Cardiac muscle cell (in vitro differentiated cells and primary cell): Measurements from ENCODE around the gene MGLL. TPM values are rescaled to one million over a fixed set of nuclear protein-coding genes. Genes with fewer than 3 reads are reported as not detected.
A peak's percentile ranks its signal among the peaks of the same experiment; 100 is the strongest.

Experiments used
- DNase-seq, 2 donors: peaks; one replicate each; pipeline versions ENCODE4 v3.0.0 to v3.0.0-alpha.2; 2010 to 2017; ENCODE audit warnings: low read depth in 1 of 2, low spot score in 1 of 2
- H3K27ac ChIP-seq: fragments of 200-600 bp; sonication (generic); 2 replicates; pipeline ENCODE4 v1.5.1; 2016
- H3K27me3 ChIP-seq: fragments of 200-600 bp; sonication (generic); 2 replicates; pipeline ENCODE4 v1.6.0; 2016; ENCODE audit warnings: control low read depth
- H3K36me3 ChIP-seq: fragments of 200-600 bp; sonication (generic); 2 replicates; pipeline ENCODE4 v1.5.1; 2016; ENCODE audit warnings: control low read depth
- H3K4me1 ChIP-seq: fragments of 200-600 bp; sonication (generic); 2 replicates; pipeline ENCODE4 v1.8.1; 2017; ENCODE audit warnings: low read depth, mild to moderate bottlenecking, mixed run types
- H3K4me3 ChIP-seq: fragments of 200-600 bp; sonication (generic); 2 replicates; pipeline ENCODE4 v1.5.1; 2016; ENCODE audit warnings: mild to moderate bottlenecking
- H3K9me3 ChIP-seq: fragments of 200-600 bp; sonication (generic); 2 replicates; pipeline ENCODE4 v1.5.1; 2017; ENCODE audit warnings: low read depth, mild to moderate bottlenecking, control low read depth
- CTCF ChIP-seq: IDR thresholded peaks from 2 replicates; pipeline ENCODE4 v1.5.1; 2012; ENCODE audit warnings: low read depth, mild to moderate bottlenecking, low read length
- polyA plus RNA-seq: library from polyadenylated mRNA; unstranded; fragments of >200 nt; fragmentation: Nextera tagmentation; extraction: Ambion mirVana; gene quantifications from 2 replicates; pipeline ENCODE4 v1.2.1, GENCODE V29; 2016
- total RNA-seq: library from RNA; depleted of rRNA; stranded (reverse); fragments of >200 nt; gene quantifications from 2 replicates; pipeline ENCODE4 v1.2.3, GENCODE V29; 2016

MGLL gene
- total and polyA plus RNA-seq, 2 experiments from 2014 or later = 1.0 TPM

DNA sequence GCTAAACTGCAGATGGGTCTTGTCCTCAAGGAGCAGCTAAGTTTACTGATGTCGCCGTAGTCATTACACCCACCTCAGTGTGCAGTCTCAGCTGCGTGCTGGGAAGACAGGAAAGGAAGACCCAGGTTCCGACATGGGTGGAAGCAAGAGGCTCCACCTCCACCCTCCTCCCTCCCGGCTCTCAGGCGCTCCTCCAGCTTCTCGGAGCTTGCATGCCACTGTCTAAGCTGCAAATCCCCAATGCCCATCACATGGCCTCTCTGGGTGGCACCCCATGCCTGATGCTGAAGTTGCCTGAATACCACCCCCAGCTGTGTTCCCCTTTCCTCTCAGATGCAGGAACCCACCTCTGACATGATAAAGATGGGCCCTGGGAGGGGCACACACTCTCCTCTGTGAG lies 58.5 kb downstream of the MGLL start:
- no peaks in the 10 kb centered on the region for H3K36me3 ChIP-seq
- TF ChIP-seq CTCF = no peak
- no peak overlapping the region for H3K27ac ChIP-seq
- no peaks in the 10 kb centered on the region for H3K9me3 ChIP-seq
- peaks cover 18% of the 10 kb centered on the region for H3K4me1 ChIP-seq
- H3K4me3 ChIP-seq = no peak overlapping the region
- DNase-seq = no peak
- H3K27me3 ChIP-seq = no peaks in the 10 kb centered on the region

GRCh38 chr3:127763337-127763736 lies 59.0 kb downstream of the MGLL start:
- peaks cover 18% of the 10 kb centered on the region for H3K4me1 ChIP-seq
- no peaks in the 10 kb centered on the region for H3K27me3 ChIP-seq
- TF ChIP-seq CTCF = no peak
- no peak overlapping the region for H3K27ac ChIP-seq
- H3K9me3 ChIP-seq = no peaks in the 10 kb centered on the region
- no peaks in the 10 kb centered on the region for H3K36me3 ChIP-seq
- no peak overlapping the region for H3K4me3 ChIP-seq
- DNase-seq = no peak

- Histone ChIP-seq H3K4me3 (no peak overlapping the region), H3K27ac (no peak overlapping the region), H3K4me1 (peaks cover 18% of the 10 kb centered on the region), H3K36me3 (no peaks in the 10 kb centered on the region), H3K9me3 (no peaks in the 10 kb centered on the region), H3K27me3 (no peaks in the 10 kb centered on the region)
- no peak for TF ChIP-seq CTCF
- no peak for DNase-seq
Observed at GRCh38 chr3:127762787-127763105, 59.6 kb downstream of the MGLL start.

DNA sequence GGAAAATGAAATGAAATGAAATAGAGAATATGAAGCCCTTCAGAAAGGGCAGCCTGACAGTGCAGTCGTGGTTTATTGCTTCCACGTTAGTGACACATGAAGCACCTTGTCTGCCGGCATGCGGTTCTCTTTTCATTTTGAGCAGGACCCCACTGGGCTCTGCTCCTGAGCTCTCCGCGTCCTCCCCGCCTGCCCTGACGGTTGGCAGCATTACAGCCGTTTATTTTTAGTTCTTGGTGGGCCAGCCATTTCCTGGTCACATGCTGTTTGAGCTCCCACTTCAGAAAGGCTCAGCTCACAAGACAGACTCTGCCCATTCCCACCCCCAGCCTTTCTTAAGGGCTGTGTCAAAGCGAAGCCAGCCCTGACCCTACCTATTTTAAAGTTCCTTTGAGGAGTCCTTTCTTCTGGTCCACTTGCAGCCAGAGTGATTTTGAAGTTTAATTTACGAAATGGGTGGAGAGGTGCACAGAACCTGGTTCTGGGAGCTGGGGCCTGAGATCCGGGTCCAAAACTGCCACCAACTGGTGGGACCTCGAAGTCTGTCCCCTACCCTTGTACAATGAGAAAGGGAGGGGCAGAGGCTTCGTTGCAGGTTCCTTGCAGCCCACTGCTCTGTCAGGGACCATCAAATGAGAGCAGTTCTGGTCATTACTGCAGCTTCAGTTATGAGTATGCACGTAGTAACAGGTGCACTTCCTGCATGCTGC lies 60.1 kb downstream of the MGLL start:
- no peaks in the 10 kb centered on the region for H3K9me3 ChIP-seq
- peaks cover 18% of the 10 kb centered on the region for H3K4me1 ChIP-seq
- H3K27me3 ChIP-seq = no peaks in the 10 kb centered on the region
- H3K36me3 ChIP-seq = no peaks in the 10 kb centered on the region
- peak in 1 of 2 donors; percentile 75 for DNase-seq
- peak overlapping the region; percentile 87 for H3K27ac ChIP-seq
- TF ChIP-seq CTCF = no peak
- H3K4me3 ChIP-seq = no peak overlapping the region

DNA sequence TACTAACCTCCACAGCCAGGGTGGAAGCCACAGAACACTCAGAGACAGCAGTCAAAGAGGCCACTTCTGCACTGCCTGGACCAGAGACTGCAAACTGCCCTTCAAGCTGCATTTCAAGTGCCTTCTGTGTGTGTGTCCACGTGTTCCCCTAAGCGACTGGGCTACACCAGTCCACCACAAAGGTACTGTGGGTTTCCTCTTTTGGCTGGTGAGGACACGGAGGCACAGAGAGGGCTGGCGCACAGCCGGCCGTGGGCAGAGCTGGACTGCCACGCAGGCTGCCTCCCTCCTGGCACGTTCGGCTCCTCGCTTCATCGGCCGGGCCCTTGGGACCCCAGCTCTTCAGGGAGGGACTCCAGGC lies 60.9 kb downstream of the MGLL start:
- Histone ChIP-seq H3K4me3 (no peak overlapping the region), H3K4me1 (peaks cover 18% of the 10 kb centered on the region), H3K27ac (peak overlapping the region; percentile 87), H3K36me3 (no peaks in the 10 kb centered on the region), H3K9me3 (no peaks in the 10 kb centered on the region), H3K27me3 (no peaks in the 10 kb centered on the region)
- no peak for TF ChIP-seq CTCF
- no peak for DNase-seq
